Left hindlimb (tissue), 1 donor: ENCODE measurements around the gene AHCYL1.
"Not testable (repeated sequence)": the region's sequence is repeated elsewhere in the genome, so short reads cannot be mapped to it uniquely, and the experiment has no call there.

ENCODE experiments used
- DNase-seq: peaks from one replicate; pipeline ENCODE4 v3.0.0-alpha.2; 2018

The AHCYL1 gene

DNA sequence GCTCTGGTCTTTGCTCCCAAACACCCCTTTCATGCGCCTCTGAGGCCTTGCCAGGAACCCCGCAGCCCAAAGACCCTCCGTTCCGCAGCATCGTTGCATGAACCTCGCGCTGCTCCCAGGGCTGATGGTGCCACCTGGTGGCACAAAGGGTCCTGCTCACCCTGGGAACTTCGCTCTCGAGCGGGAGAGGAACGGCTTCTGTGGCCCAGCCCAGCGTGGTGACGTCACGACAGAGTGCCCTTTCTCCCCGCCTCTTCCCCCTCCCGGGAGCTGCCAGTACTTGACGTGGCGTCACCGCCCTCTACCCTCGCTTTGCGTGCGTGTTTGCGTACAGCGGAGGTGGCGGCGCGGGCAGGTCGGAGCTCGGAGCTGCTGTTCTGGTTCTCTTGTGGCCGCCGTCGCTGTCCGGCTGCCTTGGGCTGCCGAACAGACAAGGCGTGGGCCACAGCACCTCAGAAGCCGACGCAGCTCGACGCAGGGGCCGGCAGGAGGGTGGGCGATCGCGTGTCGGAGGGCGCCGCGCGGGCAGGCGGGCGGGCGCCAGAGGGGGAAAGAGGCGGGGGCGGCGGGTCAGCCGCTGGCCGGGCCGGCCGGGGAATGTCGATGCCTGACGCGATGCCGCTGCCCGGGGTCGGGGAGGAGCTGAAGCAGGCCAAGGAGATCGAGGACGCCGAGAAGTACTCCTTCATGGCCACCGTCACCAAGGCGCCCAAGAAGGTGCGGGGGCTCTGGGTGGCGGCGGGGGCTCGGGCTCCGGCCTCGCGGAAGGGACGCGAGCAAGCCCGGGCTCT is at the start of gene AHCYL1:
Gene AHCYL1, plus strand, starts transcription at position 310 of the 791 bp plus-strand sequence. Its CDS starts 288 bp downstream, at position 598.
- DNase-seq = peak; percentile 99

DNA sequence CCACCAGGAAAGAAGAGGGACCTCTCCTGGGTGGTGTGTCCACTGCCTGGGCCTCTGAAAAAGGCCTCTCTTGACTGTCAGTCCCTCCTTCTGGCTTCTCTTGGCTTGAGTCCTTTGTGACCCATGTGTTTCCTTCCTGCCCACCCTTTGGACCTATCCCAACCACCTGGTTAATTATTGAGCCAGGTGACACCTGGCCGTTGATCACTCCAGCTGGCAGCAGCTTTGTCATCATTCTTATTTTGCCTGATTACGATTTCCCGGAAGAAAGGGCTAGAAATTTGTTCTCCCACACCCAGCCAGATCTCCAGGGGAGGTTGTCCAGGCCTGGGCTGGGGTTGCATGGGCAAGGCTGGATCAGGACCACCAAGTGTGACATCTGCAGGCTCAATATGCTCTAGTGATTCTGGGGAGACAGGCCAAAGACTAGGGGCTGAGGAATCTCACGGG is 49.1 kb upstream of the AHCYL1 start:
- DNase-seq = no peak

DNA sequence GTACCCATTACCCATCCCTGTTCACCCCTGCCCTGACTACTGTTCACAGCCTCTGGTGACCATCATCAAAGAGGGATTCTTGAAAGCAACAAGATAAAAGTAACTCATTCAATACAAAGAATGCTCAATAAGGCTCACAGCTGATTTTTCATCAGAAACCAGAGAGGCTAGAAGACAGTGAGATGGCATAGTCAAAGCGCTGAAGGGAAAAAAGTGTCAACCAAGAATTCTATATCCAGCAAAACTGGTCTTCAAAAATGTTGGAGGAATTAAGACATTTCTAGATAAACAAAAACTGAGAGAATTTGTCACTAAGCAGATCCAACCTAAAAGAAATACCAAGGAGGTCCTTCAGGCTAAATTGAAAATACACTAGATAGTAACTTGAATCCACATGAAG is 46.8 kb upstream of the AHCYL1 start:
- DNase-seq = no peak

DNA sequence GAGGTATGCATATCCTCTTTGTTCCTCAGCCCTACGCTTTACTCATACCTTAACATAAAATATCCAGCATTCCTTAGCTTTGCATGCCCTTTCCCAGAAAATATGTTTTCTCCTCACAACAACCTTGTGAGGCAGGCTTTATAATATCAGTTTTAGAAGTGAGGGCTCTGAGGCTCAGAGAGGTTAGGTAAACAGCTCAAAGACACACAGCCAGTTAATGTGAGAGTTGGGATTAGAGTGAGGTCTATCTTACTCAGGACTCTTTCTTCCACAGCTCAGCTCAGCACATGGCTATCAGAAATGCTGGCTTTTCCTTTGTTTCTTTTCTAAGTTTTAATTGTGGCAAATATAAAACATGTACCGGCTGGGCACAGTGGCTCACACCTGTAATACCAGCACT is 46.0 kb upstream of the AHCYL1 start:
- no peak for DNase-seq

- DNase-seq = no peak
Measured at GRCh38 chr1:109942434-109942833, 42.1 kb upstream of the AHCYL1 start.

- no peak for DNase-seq
Measured at GRCh38 chr1:109944541-109944940, 40.0 kb upstream of the AHCYL1 start.

GRCh38 chr1:109946511-109946910 is 38.1 kb upstream of the AHCYL1 start:
- no peak for DNase-seq

DNA sequence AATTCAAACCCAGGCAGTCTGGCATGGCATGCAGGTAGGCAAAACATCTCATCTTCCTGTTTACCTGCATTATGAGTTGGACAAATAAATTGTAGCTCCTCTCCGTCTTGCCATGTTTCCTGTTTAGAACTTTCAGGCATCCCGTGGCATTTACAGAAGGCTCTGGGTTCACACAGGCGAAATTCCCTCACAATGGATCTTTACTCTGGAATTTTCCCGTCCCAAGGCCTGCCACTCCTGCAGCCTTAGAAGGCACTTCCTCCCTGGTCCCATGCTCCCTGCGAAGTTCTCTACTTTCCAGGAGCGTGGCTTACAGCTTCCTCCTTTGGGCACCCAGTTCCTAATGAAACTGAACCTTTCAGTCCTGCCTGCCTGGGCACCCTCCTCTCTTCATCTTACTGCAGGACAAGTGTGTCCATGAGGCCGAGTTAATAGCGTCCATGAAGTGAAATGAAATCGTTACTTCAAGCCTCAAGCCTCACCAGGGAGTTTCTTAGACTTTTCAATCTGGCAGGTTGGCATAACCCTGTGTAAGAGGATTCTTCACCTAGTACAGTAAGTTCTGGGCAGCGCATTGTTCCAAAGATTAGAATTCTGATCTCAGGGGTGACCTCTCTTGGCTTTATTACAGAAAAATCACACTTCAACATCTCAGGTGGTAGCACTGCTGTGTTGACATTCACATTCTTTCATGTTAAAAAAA is 36.8 kb upstream of the AHCYL1 start:
- DNase-seq = no peak

- DNase-seq = no peak
Measured at GRCh38 chr1:109948285-109948630, 36.3 kb upstream of the AHCYL1 start.

DNA sequence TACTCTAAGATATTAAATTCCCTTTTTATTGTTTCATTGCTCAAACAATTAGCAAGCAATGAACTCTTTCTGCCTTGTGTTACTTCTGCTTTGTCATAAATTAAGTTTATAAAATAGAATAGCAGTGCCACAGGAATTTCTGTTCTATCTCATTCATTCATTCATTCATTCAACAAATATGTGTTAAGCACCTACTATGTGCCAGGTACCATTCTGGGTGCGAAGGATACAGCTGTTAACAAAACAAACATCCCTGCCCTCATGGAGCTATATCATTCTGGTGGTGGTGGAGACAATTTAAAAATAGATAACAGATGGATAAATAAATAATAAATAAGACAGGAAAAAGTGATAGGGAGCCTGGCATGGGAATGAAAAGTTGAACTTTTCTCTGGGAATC is 34.5 kb upstream of the AHCYL1 start:
- no peak for DNase-seq

- no peak for DNase-seq
Measured at GRCh38 chr1:109950509-109950908, 34.1 kb upstream of the AHCYL1 start.

- not testable (repeated sequence) for DNase-seq
Measured at GRCh38 chr1:109951501-109951900, 33.1 kb upstream of the AHCYL1 start.

GRCh38 chr1:109954041-109954512 is 30.5 kb upstream of the AHCYL1 start:
- DNase-seq = no peak

DNA sequence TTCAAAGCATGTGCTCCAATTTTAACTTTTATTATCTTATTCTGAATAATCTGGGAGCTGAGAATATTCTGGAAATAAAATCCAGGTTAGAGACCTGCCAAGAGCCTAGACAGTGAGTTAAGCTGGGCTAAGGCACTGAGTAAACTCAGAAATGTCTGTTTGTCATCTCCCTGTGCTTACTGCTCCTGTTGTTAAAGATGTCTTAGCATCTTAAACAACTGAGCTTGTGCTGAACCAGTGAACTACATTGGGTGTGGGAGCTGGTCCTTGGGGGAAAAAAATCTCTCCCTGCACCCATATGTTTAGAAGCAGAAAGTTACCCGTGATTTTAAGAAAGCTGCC is 25.0 kb upstream of the AHCYL1 start:
- no peak for DNase-seq

DNA sequence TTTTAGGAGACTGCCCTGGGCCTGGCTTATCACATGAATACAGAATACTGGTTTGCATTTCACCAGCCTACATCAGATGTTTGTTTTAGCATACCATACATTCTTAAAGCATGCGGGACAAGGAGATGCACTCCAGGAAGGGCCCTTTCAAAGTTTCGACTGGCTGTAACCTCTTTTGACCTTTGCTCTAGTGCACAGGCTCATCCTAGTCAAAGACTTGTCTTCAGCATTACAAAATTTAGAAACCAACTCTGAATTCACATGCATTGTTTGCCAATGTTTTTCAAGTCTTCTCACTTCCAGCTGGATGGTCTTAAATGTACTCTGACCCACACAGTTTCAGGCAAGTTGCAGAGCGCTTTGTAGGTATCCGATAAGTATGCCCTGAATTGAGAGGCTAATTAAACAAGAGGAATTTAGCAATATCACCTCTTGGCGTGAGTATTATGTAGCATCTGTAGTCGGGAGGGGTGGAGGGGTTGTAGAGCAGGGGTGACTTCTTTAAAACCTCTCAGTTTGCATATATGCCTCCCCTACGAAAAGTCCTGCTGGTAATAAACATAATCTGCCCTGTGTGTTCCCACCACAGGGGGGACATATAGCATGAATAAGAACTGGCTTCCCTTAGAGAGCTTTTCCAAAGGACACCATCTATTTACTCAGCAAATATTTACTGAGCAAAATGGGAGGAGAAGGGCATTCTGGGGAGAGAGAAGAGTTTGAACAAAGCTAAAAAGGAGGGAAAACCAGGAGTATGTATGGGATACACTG is 24.4 kb upstream of the AHCYL1 start:
- no peak for DNase-seq

GRCh38 chr1:109960745-109961094 is 23.8 kb upstream of the AHCYL1 start:
- no peak for DNase-seq

- no peak for DNase-seq
Measured at GRCh38 chr1:109963864-109964263, 20.7 kb upstream of the AHCYL1 start.

GRCh38 chr1:109969146-109969829 is 15.3 kb upstream of the AHCYL1 start:
- no peak for DNase-seq

- no peak for DNase-seq
Measured at GRCh38 chr1:109969907-109970306, 14.7 kb upstream of the AHCYL1 start.

GRCh38 chr1:109971559-109971958 is 13.0 kb upstream of the AHCYL1 start:
- no peak for DNase-seq

DNA sequence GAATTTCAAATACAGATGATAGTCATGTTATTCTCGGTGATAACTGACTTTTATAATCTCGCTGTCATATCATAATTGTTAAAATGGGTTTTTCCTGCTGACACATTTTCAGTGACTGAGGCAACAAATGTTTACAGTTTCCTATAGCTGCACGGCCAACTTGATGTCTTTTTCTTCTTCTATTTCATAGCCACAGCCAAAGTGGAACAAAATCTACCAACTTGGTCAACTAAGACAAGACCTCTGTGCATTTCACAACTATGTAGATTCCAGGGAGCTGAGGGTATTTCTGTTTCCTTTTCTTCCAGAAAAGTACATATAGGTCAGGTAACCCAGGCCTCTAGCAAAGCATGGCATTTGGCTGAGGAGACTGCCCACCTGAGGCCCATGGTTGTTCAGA is 10.4 kb upstream of the AHCYL1 start:
- no peak for DNase-seq

DNA sequence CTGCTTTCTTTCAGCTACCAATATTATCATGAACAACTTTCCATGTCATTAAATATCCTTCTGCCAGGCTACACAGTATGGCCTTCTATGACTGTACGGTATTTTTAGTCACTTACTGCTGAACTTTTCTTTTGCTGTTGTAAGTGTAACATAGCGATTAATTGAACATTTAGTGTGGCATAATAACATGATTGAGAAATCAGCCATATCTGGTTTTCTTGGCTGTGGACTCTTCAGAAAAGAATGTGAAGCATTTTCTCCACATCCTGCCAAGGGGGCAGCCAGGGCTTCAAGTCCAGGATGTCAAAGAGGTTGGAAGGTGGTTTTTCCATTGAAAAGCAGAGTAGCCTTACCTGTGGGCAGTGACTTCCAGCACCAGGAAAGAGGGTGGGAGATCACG is 8.8 kb upstream of the AHCYL1 start:
- DNase-seq = no peak

- DNase-seq = no peak
Measured at GRCh38 chr1:109976762-109977161, 7.8 kb upstream of the AHCYL1 start.
